Erythroblast (primary cell): ENCODE results near the gene YWHAG.

ENCODE experiments used
- GATA1 ChIP-seq: IDR thresholded peaks from 2 replicates; pipeline ENCODE4 v1.6.1; 2011; ENCODE audit warnings: low read depth, mild to moderate bottlenecking, control low read depth, low read length, moderate library complexity
- POLR2A ChIP-seq: IDR thresholded peaks from 2 replicates; pipeline ENCODE4 v1.6.1; 2011; ENCODE audit warnings: mild to moderate bottlenecking, low read length

GRCh38 chr7:76281706-76282343, 77.0 kb downstream of the YWHAG start:
- TF ChIP-seq POLR2A (no peak), GATA1 (no peak)
